IgD-negative memory B cell (primary cell): Measurements from ENCODE around the gene TGFBRAP1. TPM values are rescaled to one million over a fixed set of nuclear protein-coding genes. Genes with fewer than 3 reads are reported as not detected.
A peak's percentile ranks its signal among the peaks of the same experiment; 100 is the strongest.

Experiments used
- H3K27ac Mint-ChIP-seq, 3 donors: one replicate each; pipeline ENCODE4 v1.8.0; 2020 to 2022; ENCODE audit warnings: mild to moderate bottlenecking in 3 of 3, mixed read lengths in 3 of 3, moderate library complexity in 1 of 3
- H3K27me3 Mint-ChIP-seq: one replicate; pipeline ENCODE4 v1.8.0; 2021; ENCODE audit warnings: mixed read lengths
- H3K36me3 Mint-ChIP-seq: one replicate; pipeline ENCODE4 v1.8.0; 2020; ENCODE audit warnings: mild to moderate bottlenecking, mixed read lengths
- H3K4me1 Mint-ChIP-seq, 3 donors: one replicate each; pipeline ENCODE4 v1.8.0; 2020 to 2022; ENCODE audit warnings: mixed read lengths in 3 of 3, mild to moderate bottlenecking in 1 of 3
- H3K4me3 Mint-ChIP-seq, 4 donors: one replicate each; pipeline ENCODE4 v1.8.0; 2020 to 2022; ENCODE audit warnings: mild to moderate bottlenecking in 4 of 4, mixed read lengths in 4 of 4, moderate library complexity in 3 of 4
- H3K9me3 Mint-ChIP-seq, 3 donors: one replicate each; pipeline ENCODE4 v1.8.0; 2020 to 2021; ENCODE audit warnings: mixed read lengths in 3 of 3, mild to moderate bottlenecking in 1 of 3
- polyA plus RNA-seq: library from polyadenylated mRNA; unstranded; fragments of 300-500 nt; fragmentation: Illumina TruSeq; gene quantifications from one replicate; pipeline ENCODE4 v1.2.3, GENCODE V29; 2021

TGFBRAP1 gene
- polyA plus RNA-seq, 1 donor from 2014 or later = 23.2 TPM

GRCh38 chr2:105365206-105365605, 35.7 kb upstream of the TGFBRAP1 start:
- Mint-ChIP-seq H3K4me3 (no peak overlapping the region), H3K9me3 (no peaks in the 10 kb centered on the region), H3K36me3 (peaks cover 11% of the 10 kb centered on the region), H3K4me1 (peaks cover 0 to 10% (median 5%) of the 10 kb centered on the region in 3 donors), H3K27me3 (peaks cover 4% of the 10 kb centered on the region), H3K27ac (no peak overlapping the region)

DNA sequence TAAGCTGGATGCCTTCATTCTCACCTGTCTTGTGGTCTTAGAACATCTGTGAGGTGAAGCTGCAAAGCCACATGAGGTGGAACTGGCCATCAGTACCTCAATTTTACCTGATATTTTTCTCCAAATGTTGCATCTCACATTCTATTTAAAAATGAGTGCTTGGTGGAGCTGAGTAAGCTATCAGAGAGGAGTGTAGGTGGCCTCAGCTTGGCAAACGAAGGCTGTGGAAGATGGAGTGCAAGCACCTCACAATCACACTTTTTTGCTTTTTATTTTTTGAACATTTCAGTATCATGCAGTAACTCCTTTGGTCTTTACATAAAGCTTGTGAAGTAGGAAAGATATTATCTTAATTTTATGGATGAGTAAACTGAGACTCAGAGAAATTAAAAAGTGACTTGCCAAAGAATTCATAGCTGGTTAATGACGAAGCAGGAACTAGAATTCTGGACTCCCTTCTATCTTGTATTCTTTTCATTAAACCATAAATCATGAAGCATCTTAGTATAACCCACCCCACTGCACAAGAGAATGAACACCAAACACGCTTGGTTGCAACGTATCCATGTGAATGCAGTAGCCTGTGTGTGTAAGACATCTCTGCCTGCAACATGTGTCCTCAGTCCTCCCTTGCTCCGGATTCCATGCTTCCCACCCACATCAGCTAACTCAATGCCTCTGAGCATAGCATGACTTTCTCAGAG, 35.1 kb upstream of the TGFBRAP1 start:
- peaks cover 9% of the 10 kb centered on the region for H3K36me3 Mint-ChIP-seq
- no peak overlapping the region for H3K27ac Mint-ChIP-seq
- no peak overlapping the region for H3K4me3 Mint-ChIP-seq
- no peaks in the 10 kb centered on the region for H3K9me3 Mint-ChIP-seq
- H3K4me1 Mint-ChIP-seq = peaks cover 0 to 4% (median 4%) of the 10 kb centered on the region in 3 donors
- H3K27me3 Mint-ChIP-seq = peaks cover under 1% of the 10 kb centered on the region

GRCh38 chr2:105362862-105363591, 33.5 kb upstream of the TGFBRAP1 start:
- Mint-ChIP-seq H3K27ac (no peak overlapping the region), H3K27me3 (no peaks in the 10 kb centered on the region), H3K4me1 (peaks cover 0 to 4% (median 3%) of the 10 kb centered on the region in 3 donors)

DNA sequence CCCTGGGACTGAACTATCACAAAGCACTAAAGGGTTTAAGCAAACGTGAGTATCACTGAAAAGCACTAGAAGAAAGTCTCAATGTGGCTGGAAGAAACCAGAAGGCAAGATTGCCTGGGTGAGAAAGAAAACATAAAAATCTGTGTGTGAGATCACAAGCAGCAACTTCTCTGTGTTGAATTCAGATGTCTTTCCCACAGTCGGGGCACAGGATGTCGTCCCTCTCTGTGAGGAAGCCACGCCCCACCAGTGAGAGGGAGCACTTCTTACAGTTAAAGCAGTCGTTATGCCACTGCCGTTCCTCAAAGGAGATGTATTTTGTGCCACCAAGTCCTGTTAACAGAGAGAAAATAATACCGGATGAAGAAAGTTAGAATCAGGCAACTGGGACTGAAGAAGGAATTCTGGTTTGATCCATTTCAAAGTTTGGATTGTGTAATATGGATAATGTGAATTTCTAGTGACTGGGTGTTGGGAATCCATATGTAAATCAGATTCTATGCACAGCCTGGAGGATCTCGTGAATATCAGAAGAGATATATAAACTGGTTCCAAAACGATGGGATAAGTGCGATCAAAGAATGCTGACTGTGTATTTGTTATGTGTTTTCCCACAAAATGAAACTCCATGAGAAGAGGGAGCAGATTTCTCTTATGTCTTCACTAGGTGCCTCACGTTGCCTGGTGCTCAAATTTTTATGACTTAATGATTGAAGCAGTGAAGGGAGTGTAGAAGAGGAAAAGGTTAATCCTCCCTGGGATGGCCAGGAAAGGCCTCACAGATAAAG, 31.8 kb upstream of the TGFBRAP1 start:
- H3K9me3 Mint-ChIP-seq = peaks cover 5 to 7% (median 7%) of the 10 kb centered on the region in 3 donors
- H3K4me1 Mint-ChIP-seq = peaks cover 0 to 4% (median 3%) of the 10 kb centered on the region in 3 donors
- no peak overlapping the region for H3K4me3 Mint-ChIP-seq
- H3K36me3 Mint-ChIP-seq = peaks cover 26% of the 10 kb centered on the region
- no peak overlapping the region for H3K27ac Mint-ChIP-seq
- H3K27me3 Mint-ChIP-seq = no peaks in the 10 kb centered on the region

More at GRCh38 chr2:105362862-105363591, 33.5 kb upstream of the TGFBRAP1 start:
- no peak overlapping the region for H3K4me3 Mint-ChIP-seq
- peaks cover 13% of the 10 kb centered on the region for H3K36me3 Mint-ChIP-seq
- H3K9me3 Mint-ChIP-seq = no peaks in the 10 kb centered on the region

DNA sequence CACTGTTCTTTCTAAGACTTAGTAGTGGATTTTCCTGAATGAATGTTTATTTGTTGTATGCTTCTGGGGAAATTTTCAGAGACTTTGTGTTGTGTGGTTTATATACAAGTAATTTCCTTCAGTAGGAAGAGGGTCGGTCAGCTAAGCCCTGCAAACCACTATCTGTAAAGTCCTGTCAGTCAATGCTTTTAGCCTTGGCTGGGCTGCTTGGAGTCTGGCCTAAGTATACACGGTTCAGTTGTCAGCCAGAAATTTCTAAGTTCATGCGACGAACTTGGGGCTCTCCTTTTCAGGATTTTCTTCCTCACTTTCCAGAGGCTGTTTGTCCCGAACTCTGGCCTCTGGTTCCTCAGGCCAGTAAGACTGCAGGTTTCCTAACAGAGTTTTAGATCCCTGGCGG, 29.1 kb upstream of the TGFBRAP1 start:
- Mint-ChIP-seq H3K9me3 (peaks cover 7% of the 10 kb centered on the region in 3 donors), H3K27me3 (no peaks in the 10 kb centered on the region), H3K4me3 (peak overlapping the region in 1 of 4 donors; percentile 49), H3K36me3 (peaks cover 37% of the 10 kb centered on the region), H3K4me1 (peaks cover 0 to 4% (median 3%) of the 10 kb centered on the region in 3 donors), H3K27ac (peak overlapping the region in 1 of 3 donors; percentile 67)

- H3K27ac Mint-ChIP-seq = no peak overlapping the region
- H3K4me1 Mint-ChIP-seq = peaks cover 0 to 4% (median 3%) of the 10 kb centered on the region in 3 donors
- peaks cover 7% of the 10 kb centered on the region in 3 donors for H3K9me3 Mint-ChIP-seq
- no peaks in the 10 kb centered on the region for H3K27me3 Mint-ChIP-seq
- H3K4me3 Mint-ChIP-seq = no peak overlapping the region
- H3K36me3 Mint-ChIP-seq = peaks cover 40% of the 10 kb centered on the region
These were observed 27.6 kb upstream of the TGFBRAP1 start for GRCh38 chr2:105357122-105357521.

GRCh38 chr2:105344704-105345345, 15.3 kb upstream of the TGFBRAP1 start:
- Mint-ChIP-seq H3K27me3 (no peaks in the 10 kb centered on the region), H3K4me1 (peaks cover 2 to 11% (median 3%) of the 10 kb centered on the region in 3 donors), H3K9me3 (no peaks in the 10 kb centered on the region), H3K4me3 (peak overlapping the region in 1 of 4 donors; percentile 37), H3K36me3 (peaks cover 3% of the 10 kb centered on the region), H3K27ac (no peak overlapping the region)

DNA sequence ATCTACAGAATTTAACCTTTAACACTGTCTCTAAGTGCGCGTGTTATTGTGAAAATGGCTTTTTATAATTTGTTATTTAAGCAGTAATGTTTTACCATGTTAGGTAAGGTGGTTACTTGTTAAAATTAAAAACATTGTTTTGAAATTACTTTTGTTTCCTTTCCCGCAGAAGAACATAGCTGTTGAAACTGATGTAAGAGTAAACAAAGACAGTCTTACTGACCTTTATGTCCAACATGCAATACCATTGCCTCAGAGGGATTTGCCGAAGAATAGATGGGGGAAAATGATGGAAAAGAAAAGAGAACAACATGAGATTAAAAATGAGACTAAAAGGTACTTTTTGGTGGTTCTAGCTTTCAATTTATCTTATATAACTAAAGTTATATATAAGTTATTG, 9.9 kb upstream of the TGFBRAP1 start:
- H3K36me3 Mint-ChIP-seq = no peaks in the 10 kb centered on the region
- no peaks in the 10 kb centered on the region for H3K9me3 Mint-ChIP-seq
- peak overlapping the region in 2 of 3 donors; percentile 14 to 59 for H3K27ac Mint-ChIP-seq
- peaks cover 20 to 23% (median 22%) of the 10 kb centered on the region in 3 donors for H3K4me1 Mint-ChIP-seq
- H3K4me3 Mint-ChIP-seq = peak overlapping the region in 1 of 4 donors; percentile 99
- no peaks in the 10 kb centered on the region for H3K27me3 Mint-ChIP-seq

- Mint-ChIP-seq H3K4me1 (peaks cover 20 to 23% (median 22%) of the 10 kb centered on the region in 3 donors), H3K9me3 (no peaks in the 10 kb centered on the region), H3K27ac (peak overlapping the region; percentile 98 to 100 (median 100)), H3K4me3 (peak overlapping the region; percentile 96 to 100 (median 98)), H3K27me3 (no peaks in the 10 kb centered on the region), H3K36me3 (no peaks in the 10 kb centered on the region)
These were observed 8.5 kb upstream of the TGFBRAP1 start for GRCh38 chr2:105338020-105338385.

- H3K9me3 Mint-ChIP-seq = no peaks in the 10 kb centered on the region
- H3K36me3 Mint-ChIP-seq = no peaks in the 10 kb centered on the region
- H3K4me3 Mint-ChIP-seq = peak within 1 kb of the TSS; percentile 96 to 100 (median 98)
- H3K4me1 Mint-ChIP-seq = peaks cover 20 to 23% (median 22%) of the 10 kb centered on the region in 3 donors
- peak within 1 kb of the TSS; percentile 98 to 100 (median 100) for H3K27ac Mint-ChIP-seq
- H3K27me3 Mint-ChIP-seq = no peaks in the 10 kb centered on the region
These were observed 7.8 kb upstream of the TGFBRAP1 start, which contains the start of gene C2orf49 for GRCh38 chr2:105337122-105338019. Gene C2orf49, plus strand, starts transcription at chr2:105337540. Its CDS starts 48 bp downstream, at chr2:105337588.

- Mint-ChIP-seq H3K36me3 (no peaks in the 10 kb centered on the region), H3K4me3 (peak overlapping the region; percentile 96 to 100 (median 98)), H3K27ac (peak overlapping the region; percentile 98 to 100 (median 100)), H3K27me3 (no peaks in the 10 kb centered on the region), H3K9me3 (no peaks in the 10 kb centered on the region), H3K4me1 (peaks cover 20 to 23% (median 22%) of the 10 kb centered on the region in 3 donors)
These were observed 7.2 kb upstream of the TGFBRAP1 start for GRCh38 chr2:105336786-105337121.

DNA sequence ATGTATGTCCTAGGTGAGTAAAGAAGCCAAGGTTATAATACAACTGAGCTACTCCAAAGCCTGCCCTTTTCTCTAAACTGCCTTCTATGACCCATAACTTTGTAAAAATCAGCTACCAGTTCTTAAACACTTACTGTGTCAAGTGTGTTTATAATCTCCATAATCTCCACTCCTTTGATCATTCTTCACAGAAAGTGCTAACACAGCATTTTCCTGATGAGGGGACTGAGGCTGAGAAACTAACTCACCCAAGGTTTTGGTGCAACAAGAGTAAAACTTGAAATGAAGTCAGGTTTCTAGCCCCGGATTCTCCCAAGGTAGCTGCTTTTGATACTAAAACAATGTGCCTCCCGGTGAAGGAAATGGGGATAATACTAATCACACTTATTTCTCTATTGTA, 5.9 kb upstream of the TGFBRAP1 start:
- peaks cover 22 to 23% (median 23%) of the 10 kb centered on the region in 3 donors for H3K4me1 Mint-ChIP-seq
- H3K27me3 Mint-ChIP-seq = no peaks in the 10 kb centered on the region
- H3K4me3 Mint-ChIP-seq = peak overlapping the region in 1 of 4 donors; percentile 45
- H3K9me3 Mint-ChIP-seq = no peaks in the 10 kb centered on the region
- H3K27ac Mint-ChIP-seq = peak overlapping the region in 1 of 3 donors; percentile 98
- no peaks in the 10 kb centered on the region for H3K36me3 Mint-ChIP-seq

DNA sequence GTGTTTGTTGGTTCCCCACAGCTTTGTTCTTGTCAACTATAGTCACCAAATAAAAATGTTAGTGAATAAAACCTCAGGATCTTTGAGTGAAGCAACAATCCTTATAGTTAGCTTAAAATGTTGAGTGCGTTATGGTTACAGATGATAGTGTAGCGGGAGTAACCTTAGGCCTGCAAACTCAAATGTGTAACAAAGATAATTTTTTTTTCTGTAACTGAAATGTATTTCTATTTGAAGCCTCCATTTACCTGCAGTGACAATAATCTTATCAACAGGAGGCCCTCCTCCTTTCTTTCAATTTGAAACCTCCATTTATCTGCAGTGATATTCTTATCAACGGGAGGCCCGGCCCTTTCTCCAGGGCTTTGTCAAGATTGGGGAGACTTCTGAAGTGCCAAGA, 4.7 kb upstream of the TGFBRAP1 start:
- Mint-ChIP-seq H3K9me3 (no peaks in the 10 kb centered on the region), H3K4me1 (peaks cover 17 to 25% (median 24%) of the 10 kb centered on the region in 3 donors), H3K36me3 (no peaks in the 10 kb centered on the region), H3K27ac (peak overlapping the region in 1 of 3 donors; percentile 98), H3K27me3 (no peaks in the 10 kb centered on the region), H3K4me3 (no peak overlapping the region)
